SK-N-SH treated with all-trans-retinoic acid at 6 μM for 48 hours (cell line): ENCODE results near the gene RERE.

Source experiments
- ATAC-seq: fragments of 200-7000 bp; cut with Tn5 transposase; 3 replicates; pipeline ENCODE4 v1.9.1; 2020; ENCODE audit warnings: mild to moderate bottlenecking, moderate library complexity
- ARNTL ChIP-seq: fragments of 450-650 bp; formaldehyde crosslinking; IDR thresholded peaks from 2 replicates; pipeline ENCODE4 v1.5.0; 2020; ENCODE audit warnings: low read depth, mild to moderate bottlenecking, moderate library complexity, borderline replicate concordance
- BACH2 ChIP-seq: fragments of 250-450 bp; sonication (Bioruptor Pico); IDR thresholded peaks from 2 replicates; pipeline ENCODE4 v1.9.0; 2021; ENCODE audit warnings: mild to moderate bottlenecking, borderline replicate concordance
- CREB5 ChIP-seq: fragments of 250-450 bp; sonication (Bioruptor Pico); IDR thresholded peaks from 2 replicates; pipeline ENCODE4 v1.5.1; 2020; ENCODE audit warnings: low read depth, mild to moderate bottlenecking, moderate library complexity
- CSRNP3 ChIP-seq: fragments of 250-450 bp; sonication (Bioruptor Pico); IDR thresholded peaks from 2 replicates; pipeline ENCODE4 v1.5.1; 2021; ENCODE audit warnings: mild to moderate bottlenecking, moderate library complexity
- ESRRG ChIP-seq: fragments of 250-450 bp; sonication (Bioruptor Pico); IDR thresholded peaks from 2 replicates; pipeline ENCODE4 v1.6.1; 2021; ENCODE audit warnings: mild to moderate bottlenecking
- OSR1 ChIP-seq: fragments of 250-450 bp; sonication (Bioruptor Pico); IDR thresholded peaks from 2 replicates; pipeline ENCODE4 v1.8.0; 2022; ENCODE audit warnings: moderate library complexity, mild to moderate bottlenecking, inconsistent platforms
- PATZ1 ChIP-seq: fragments of 250-450 bp; sonication (Bioruptor Pico); IDR thresholded peaks from 2 replicates; pipeline ENCODE4 v1.8.0; 2020; ENCODE audit warnings: mild to moderate bottlenecking, moderate library complexity, borderline replicate concordance
- POU6F1 ChIP-seq: fragments of 250-450 bp; sonication (Bioruptor Pico); IDR thresholded peaks from 2 replicates; pipeline ENCODE4 v1.8.0; 2021; ENCODE audit warnings: low read depth, mild to moderate bottlenecking, moderate library complexity, borderline replicate concordance
- PPARA ChIP-seq: fragments of 250-450 bp; sonication (Bioruptor Pico); IDR thresholded peaks from 2 replicates; pipeline ENCODE4 v1.5.0; 2020; ENCODE audit warnings: mild to moderate bottlenecking, borderline replicate concordance
- RARB ChIP-seq: fragments of 250-450 bp; sonication (Bioruptor Pico); IDR thresholded peaks from 2 replicates; pipeline ENCODE4 v1.8.0; 2021; ENCODE audit warnings: mild to moderate bottlenecking, moderate library complexity
- SNAI2 ChIP-seq: fragments of 250-450 bp; sonication (Bioruptor Pico); IDR thresholded peaks from 2 replicates; pipeline ENCODE4 v1.5.0; 2020; ENCODE audit warnings: mild to moderate bottlenecking, moderate library complexity
- TCF4 ChIP-seq: fragments of 250-450 bp; sonication (Bioruptor Pico); IDR thresholded peaks from 2 replicates; pipeline ENCODE4 v1.8.0; 2021; ENCODE audit warnings: mild to moderate bottlenecking, moderate library complexity, borderline replicate concordance
- TOX ChIP-seq: fragments of 250-450 bp; sonication (Bioruptor Pico); IDR thresholded peaks from 2 replicates; pipeline ENCODE4 v1.8.0; 2021; ENCODE audit warnings: mild to moderate bottlenecking, moderate library complexity, borderline replicate concordance
- TSHZ2 ChIP-seq: fragments of 250-450 bp; sonication (Bioruptor Pico); IDR thresholded peaks from 2 replicates; pipeline ENCODE4 v1.5.0; 2020; ENCODE audit warnings: mild to moderate bottlenecking, moderate library complexity
- ZFP3 ChIP-seq: fragments of 250-450 bp; sonication (Bioruptor Pico); IDR thresholded peaks from 2 replicates; pipeline ENCODE4 v1.5.0; 2020; ENCODE audit warnings: mild to moderate bottlenecking, moderate library complexity
- ZFP30 ChIP-seq: fragments of 450-650 bp; formaldehyde crosslinking; IDR thresholded peaks from 2 replicates; pipeline ENCODE4 v1.5.0; 2022; ENCODE audit warnings: mild to moderate bottlenecking, moderate library complexity
- ZNF565 ChIP-seq: fragments of 450-650 bp; formaldehyde crosslinking; conservative IDR thresholded peaks from 2 replicates; pipeline ENCODE4 v1.5.0; 2020; ENCODE audit warnings: low read depth, mild to moderate bottlenecking, moderate library complexity
- ZNF70 ChIP-seq: fragments of 450-650 bp; formaldehyde crosslinking; IDR thresholded peaks from 2 replicates; pipeline ENCODE4 v1.5.0; 2020; ENCODE audit warnings: mild to moderate bottlenecking, moderate library complexity

RERE gene

GRCh38 chr1:8358897-8359616 is 458.4 kb downstream of the RERE start (continued):
- no peak for TF ChIP-seq TOX
- no peak for TF ChIP-seq CSRNP3 (CRISPR knock-in tag)
- no peak for TF ChIP-seq POU6F1 (CRISPR knock-in tag)
- TF ChIP-seq PPARA (CRISPR knock-in tag), result no peak

- ATAC-seq, result no peak
- TF ChIP-seq CREB5 (no peak), ZNF565 (CRISPR knock-in tag) (no peak), POU6F1 (CRISPR knock-in tag) (no peak), ARNTL (CRISPR knock-in tag) (no peak), ESRRG (CRISPR knock-in tag) (no peak), ZFP30 (CRISPR knock-in tag) (no peak), BACH2 (CRISPR knock-in tag) (no peak), RARB (CRISPR knock-in tag) (no peak), ZFP3 (CRISPR knock-in tag) (no peak), TCF4 (no peak), ZNF70 (CRISPR knock-in tag) (no peak), PPARA (CRISPR knock-in tag) (no peak), PATZ1 (no peak), SNAI2 (CRISPR knock-in tag) (no peak), CSRNP3 (CRISPR knock-in tag) (no peak), TSHZ2 (CRISPR knock-in tag) (no peak), TOX (no peak), OSR1 (CRISPR knock-in tag) (no peak)
Observed at GRCh38 chr1:8358241-8358896, 459.1 kb downstream of the RERE start.
